OCI-M2 (cell line): Measurements from ENCODE around the gene PRKCD.
A peak's percentile ranks its signal among the peaks of the same experiment; 100 is the strongest.

Experiments
- DNase-seq: peaks from one replicate; lab custom pipeline; 2025; ENCODE audit not compliant: unreplicated experiment; lab: John Stamatoyannopoulos, UW

PRKCD gene

DNA sequence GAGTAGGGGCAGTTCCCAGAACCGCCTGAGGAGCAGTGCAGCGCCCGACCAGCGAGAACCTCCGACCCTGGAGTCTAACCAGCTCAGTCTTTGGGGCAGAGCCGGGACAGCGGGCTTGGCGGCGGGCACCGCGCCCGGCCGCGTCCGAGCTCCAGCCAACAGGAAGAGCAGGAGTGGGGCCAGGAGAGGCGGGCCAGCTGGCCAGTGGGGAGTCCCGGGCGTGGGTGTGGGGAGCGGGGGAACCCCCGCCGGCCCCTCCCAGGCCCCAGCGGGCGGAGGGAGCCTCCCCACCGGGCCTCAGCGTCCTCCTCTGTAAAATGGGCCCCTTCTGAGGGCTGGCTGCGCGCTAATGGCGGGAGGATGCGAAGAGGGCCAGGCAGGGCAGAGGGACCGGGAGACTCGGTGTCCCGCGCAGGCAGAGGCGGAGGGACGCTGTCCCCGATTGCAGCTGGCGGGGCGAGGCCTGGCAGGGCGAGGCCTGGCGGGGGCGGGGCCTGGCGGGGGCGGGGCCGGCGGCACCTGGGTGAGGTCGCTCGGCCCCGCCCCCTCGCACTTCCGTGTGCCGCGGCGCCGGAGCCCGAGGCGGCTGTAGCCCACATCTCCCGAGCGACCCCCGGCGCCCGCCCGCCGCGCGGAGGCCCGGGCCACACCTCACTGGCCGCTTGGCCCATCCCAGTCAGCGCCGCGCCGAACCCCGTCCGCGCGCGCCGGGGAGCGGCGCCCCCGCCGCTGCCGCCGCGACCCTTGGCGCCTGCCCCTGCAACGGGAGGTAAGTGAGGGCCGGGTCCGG, at the start of gene PRKCD:
Gene PRKCD, plus strand, starts transcription at position 550 of the 790 bp plus-strand sequence. CDS start 17,214 bp downstream, outside the sequence.
- no peak for DNase-seq

DNA sequence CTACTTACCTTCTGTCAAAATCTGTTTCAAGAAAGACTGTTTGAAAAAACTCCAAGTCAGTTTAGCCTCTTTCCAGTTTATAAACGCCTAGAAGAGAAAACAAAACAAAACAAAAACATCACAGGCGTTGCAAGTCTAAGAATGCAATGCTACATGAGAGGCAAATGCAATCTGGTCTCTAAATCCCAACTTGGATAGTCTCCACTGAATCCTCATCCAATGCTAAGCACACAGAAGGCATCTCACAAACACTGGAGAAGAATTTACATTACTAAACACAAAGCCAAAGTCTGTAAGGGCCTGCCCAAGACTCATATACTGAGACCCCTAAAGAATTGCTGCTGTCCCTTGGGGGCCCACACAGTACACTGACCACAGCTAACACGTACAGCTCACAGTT, 49.2 kb upstream of the PRKCD start:
- no peak for DNase-seq

DNA sequence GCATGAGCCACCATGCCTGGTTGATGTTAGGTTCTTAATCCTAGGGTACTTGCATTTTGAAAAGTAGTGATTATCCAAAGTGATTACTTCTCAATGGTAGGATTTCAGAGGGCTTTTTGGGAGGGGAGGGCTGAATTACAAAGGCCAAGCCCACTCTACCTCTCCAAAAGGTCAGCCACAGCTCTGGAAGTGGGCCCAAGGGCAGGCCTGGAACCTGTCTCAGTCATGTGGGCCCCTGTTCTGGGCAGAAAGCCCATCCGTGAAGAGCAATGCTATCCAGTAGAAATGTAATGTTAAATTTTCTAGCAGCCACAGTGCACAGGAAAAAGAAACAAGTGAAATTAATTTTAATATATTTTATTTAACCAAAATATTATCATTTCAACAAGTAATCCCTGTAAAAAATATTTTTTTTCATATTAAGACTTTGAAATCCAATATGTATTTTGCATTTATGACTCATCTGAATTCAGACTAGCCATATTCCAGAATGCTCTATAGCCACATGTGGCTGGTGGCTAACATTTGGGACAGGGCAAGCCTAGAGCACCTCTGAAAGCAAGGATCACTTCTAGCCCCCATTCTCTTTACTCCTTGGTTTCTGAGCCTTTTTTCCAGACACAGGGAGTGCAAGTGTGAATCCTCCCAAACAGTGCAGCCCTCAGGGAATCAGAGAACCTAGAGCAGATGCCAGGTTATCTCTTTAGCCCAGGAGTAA, 47.6 kb upstream of the PRKCD start:
- no peak for DNase-seq

DNA sequence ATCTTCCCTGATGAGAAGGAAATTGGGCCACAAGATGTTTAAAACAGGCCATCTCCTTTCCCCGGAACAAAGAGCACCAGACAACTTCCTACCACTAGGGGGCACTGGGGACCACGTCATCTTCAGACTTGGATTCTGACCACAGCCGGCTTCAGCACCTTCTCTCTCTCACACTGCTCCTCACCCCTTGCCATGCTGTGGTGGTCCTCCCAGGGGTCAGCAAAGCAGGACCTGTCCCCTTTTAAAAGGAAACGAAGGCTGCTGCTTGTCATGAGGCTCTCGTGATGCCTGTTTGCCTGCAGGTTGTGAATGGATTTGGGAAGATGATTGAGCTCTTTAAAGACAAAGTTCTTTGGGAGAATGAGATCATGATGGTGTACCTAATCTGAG, 47.0 kb upstream of the PRKCD start:
- peak; percentile 24 for DNase-seq

DNA sequence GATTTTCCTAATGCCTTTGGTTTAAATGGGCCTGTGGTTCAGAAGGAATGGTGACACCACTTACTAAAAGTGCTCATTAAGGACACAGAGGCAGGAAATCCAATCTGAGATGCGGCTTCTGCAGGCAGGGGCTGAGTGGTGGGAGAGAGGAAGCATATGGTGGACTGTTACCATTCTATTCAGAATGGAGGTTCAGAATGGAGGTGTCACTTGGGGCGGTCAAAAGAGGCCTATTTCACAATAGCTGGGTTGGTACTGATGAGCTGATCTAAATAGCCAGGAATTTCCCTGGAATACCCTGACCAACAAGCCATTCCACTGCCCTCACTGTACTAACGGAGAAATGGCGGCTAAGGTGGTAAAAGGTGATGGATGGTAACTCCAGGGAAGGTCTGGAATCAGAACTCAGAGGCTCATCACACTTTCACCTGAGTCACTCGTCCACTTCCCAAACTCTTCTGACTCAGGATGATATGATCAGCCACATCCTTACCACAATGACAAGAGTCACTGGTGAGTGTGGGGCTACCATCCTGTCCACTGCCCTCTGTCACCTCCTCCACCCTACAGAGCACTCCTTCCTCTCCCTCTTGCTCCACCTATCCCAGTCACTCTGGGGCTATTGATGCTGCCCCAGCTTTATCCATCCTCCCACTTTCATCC, 46.5 kb upstream of the PRKCD start:
- no peak for DNase-seq

DNA sequence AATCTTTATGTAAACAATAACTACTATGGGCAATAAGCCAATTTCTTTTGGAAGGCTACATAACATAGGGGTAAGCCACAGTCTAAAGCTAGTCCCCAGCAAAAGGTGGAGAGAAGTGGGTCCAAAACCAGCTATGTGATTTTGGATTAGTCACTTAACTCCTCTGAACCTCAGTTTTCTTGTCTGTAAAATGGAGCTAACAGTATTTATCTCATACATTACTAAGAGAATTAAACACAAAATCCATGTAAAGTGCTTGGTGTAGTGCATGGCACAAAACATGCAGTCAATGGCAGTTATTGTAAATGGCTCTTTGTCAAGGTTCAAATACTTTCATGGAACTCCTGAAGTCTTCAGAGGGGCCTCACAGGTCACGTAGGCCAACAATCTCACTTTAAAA, 44.1 kb upstream of the PRKCD start:
- DNase-seq = no peak

DNA sequence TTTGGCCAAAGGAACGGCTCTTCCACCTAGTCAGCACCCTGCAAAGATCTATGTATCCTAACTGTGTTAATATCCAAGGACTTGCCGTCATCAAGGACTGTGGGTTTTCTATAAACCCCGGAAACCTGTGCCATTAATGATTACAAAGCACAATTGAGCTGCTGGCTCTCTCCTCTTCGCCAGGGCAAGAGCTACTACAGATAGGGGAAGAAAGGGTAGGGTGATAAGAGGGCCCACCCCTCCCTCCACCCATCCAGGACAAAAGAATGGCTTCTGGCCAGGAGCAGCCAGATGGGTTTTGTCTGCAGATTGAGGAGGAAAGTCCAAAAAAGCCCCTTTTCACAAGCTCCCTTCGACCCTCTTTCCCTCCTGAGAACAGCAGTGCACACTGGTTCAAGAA, 40.7 kb upstream of the PRKCD start:
- DNase-seq = no peak

DNA sequence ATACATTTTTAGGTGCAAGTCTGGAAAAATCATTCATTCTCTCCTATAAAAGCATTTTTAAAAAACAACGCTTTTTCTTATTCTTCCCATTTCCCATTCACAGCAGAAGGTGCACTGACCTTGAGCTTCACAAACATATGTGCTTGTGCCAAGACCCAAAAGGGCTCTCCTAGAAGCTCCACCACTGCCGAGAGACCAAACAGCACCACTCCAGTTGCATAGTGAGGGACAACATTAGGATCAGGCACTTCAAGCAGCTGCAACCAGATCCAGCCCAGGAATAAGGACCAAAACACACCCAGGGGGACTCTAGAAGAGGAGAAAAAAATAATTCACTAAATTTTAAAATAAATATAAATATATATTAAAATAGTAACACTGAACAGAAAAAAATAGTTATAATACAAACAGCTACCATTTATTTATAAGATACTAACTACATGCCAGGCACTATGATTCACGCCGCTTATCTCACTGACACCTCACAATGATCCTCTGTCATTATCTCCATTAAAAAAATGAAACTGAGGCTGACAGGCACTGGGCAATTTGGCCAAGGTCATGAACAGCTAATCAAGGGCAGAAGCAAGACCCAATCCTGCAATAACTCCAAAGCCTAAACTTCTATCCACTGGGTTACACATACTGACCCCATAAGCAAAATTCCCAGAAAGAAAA, 38.6 kb upstream of the PRKCD start:
- no peak for DNase-seq

DNA sequence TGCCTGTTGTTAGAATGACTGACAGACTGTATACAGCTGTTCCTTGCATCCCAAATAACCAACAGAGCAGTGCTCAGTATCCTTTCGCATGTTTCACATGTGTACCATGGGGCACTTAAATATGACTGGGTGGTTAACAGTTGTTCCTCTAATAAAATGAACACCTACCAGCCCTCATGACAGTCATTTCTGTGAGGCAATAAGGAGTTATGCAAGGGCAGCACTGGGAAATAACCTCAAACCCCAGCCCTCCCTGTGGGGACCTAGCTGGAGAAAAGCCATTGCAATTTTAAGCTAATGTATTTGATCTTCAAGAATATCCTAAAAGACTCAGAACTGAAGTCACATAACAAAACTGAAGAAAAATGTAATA, 38.1 kb upstream of the PRKCD start:
- DNase-seq = no peak

DNA sequence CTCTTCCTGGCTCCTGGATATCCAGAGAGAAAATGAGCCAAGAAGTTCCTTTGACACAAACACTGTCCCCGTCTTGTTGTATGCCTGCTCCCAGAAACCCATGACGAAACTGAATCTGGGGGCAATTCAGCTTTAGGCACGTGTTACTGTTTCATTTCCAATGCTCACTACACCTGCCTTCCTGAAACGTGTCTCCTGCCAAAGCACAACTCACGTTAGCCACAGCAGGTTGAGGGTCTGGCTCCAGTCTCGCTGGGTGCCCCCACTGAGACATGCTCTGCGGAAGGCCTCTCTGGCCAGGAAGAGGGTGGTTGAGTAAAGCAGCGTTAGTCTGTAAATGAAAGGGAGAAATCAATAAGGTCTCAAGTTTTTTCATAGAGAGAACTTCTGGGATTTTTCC, 37.5 kb upstream of the PRKCD start:
- no peak for DNase-seq

DNA sequence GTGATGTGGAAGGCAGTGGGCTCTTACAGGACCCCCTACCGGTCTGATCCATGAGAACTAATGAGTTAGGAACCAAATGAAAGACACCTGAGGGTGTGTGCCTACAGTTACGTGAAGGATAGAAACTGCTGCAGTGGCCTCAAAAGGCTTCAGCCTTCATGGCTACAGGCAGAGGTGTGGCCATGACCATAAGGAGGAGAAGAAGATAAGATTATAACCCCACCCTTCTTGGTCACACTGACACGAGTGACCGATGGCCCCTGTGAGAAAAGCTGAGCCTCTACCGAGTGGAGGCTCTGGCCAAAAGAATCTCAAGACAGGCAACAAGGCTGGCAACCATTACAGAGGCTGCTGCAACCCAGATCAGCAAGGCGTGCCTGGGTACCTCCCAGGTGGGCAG, 37.1 kb upstream of the PRKCD start:
- no peak for DNase-seq

DNA sequence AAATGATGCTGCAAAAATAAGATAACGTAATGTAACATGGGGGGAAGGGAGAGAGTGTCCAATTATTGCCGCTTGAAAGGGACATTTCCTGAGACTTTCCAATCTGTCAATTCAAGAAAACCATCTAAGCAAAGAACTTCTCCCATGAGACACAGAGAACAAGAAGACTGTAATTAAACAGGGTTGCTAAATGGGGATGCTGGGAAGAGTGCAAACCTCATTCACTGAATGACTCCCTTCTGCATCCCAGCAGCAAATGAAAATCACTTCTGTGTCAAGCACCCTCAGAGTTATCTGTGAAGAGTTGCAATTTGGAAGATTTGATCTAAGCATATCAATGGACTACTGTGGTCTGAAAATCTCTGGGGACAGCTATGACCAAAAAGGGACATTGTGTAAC, 34.4 kb upstream of the PRKCD start:
- DNase-seq = no peak

DNA sequence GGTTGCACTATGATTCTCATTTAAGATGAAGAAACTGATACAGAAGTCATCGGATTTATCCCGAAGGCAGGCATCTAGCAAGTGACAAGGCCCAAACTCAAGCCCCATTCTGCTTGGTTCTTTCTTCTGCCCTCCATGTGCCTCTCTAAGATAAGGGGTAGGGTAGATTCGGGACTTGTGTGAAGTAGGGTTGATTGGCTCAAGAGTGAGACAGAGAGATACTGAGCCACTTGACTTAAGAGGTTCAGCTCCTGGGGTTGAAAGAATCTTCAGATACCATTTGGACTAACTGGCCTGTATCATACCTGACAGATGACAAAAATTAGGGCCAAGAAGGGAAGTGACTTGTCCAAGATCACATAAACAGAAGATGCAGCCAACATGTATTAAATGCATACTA, 31.7 kb upstream of the PRKCD start:
- DNase-seq = peak; percentile 67

DNA sequence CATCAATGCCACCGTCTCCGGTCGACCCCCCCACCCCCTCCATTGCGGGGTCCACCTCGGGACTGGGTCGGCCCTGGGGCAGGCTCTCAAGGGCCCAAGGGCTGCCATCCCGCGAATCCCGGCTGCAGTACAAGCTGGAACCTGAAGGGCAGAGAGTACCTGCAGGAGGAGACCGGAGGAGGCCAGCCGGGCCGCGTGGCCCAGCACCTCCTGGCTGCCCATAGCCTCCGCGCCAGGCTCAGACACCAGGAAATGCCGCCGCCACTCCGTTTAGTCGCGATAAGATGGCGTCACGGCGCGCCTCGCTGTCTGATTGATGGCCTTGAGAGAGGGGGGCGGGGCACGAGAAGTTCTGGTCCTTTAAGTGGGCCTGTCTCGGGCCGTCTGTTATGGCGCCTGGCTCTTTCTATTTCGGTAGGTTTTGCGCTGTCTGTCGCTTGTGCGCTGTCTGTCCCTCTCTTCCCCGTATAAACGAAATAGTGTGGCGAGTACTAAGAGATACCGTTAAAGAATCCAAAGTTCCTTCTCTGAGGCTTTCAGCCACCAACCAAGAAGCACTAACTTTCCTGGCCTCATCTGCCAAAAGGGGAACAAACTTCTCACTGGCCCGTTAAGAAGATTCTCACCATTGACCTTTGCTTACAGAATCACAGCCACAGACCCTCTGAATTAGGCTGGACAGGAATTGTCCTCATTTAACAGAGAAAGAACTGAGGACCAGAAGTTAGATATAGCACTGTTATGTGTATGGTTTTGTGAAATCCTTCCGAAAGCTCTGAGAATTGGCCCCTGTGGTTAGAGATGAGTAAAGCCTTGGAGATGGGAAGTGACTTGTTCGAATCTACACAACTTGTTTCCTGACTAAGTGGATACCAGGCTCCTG, 30.6 kb upstream of the PRKCD start, which contains the start of gene RFT1:
Gene RFT1, minus strand, starts transcription at position 257 of the 883 bp plus-strand sequence. Its CDS starts 35 bp downstream, at position 222.
- DNase-seq = peak; percentile 67

DNA sequence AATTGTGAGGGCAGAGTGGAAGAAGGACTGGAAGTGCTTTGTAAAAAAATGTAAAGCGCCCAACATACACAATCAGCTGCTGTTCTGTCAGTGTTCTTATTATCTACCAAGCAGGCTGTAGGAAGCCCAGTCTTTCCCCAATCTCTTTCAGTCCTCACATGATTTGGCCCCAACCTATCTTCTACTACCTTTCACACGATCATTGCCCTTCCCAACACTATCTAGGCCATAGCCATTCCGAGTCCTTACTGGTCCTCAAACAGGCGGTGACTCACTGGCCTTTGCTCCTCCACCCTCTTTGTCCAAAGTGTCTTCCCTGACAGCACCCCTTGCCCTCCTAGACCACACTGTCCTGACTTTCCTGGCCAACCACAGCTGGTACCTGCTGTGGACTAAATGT, 29.9 kb upstream of the PRKCD start:
- DNase-seq = peak; percentile 41

DNA sequence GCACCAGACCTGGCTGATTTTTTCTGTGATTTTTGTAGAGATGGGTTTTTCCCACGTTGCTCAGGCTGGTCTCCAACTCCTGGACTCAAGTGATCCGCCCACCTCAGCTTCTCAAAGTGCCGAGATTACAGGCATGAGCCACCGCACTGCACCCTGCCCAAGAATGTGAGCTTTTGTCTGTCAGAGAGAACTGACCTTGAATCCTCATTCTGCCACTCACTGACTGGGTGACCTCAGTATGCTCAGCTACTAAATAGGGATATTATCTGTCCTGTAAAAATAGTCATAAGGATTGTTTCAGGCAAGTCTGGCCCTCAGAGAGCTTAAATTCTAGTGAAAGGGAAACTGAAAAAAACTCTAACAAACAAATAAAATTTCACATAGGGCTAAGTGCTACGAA, 28.7 kb upstream of the PRKCD start:
- DNase-seq = no peak

DNA sequence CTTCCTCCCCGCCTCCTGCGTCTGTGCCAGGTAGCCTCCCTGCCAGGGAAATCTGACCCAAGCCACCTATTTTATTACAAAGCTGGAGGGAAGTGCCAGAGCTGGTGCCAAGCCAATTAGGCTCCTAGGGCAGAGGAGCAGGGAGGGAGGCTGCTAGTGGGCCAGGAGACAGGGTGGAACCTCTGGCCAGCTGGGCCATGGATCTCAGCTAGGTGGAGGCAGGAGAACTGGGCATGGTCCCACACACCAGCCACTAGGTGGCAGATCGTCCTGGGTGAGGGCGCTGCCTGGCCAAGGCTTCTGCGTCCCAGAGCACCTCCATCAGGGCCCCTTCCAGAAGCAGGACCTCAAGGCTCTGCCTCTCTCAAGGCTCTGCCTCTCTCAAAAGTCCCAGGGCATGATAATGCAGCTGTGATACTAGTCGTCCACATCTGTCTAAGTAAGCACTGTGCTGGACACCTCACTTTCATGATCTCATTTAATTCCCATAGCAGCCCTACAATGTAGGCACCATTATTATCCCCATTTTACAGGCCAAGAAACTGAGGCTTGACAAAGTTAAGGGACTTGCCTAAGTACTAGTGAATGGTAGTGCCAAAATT, 26.3 kb upstream of the PRKCD start:
- DNase-seq = no peak

DNA sequence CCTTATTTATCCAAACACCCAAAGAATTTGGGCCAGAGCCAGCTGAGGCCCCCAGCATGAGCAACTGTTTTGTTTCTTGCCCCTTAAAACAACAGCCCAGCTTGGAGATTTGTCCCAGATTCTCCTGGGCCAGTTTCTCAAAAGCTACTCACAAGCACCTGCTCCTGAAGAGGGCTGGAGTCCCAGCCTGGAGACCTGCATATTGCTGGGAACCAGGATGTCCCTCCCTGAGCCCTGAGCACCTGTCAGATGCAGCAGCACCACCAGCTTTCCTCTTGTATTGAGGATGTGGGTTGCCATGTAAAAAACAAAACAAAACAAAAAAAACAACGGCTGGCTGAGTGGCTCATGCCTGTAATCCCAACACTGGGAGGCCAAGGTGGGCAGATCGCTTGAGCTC, 23.8 kb upstream of the PRKCD start:
- no peak for DNase-seq

DNA sequence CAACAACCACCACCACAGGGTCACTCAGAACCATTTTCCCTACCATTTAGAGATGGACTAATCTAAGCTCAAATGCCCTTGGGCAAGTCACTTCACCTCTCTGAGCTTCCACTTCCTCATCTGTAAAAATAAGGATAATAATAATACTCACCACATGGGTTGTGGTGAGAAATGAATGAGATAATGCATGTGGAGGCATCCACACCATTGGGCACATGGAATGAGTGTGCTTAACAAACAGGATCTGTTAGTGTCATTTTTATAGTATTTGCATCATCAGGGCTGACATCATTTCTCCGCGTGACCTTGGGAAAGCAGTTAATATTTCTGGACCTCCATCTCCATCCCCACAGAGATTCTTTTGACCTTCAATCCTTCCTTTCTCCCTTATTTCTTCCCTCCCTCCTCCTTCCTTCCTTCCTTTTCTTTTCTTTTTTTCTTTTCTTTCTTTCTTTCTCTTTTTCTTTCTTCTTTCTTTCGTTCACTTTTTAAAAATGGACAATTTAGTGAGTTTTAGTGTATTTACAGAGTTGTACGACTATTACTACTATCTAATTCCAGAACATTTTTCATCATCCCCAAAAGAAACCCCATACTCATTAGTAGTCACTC, 23.1 kb upstream of the PRKCD start:
- no peak for DNase-seq
